Left ventricle myocardium inferior (tissue), 1 donor: ENCODE results near the gene UPF1. TPM values are rescaled to one million over a fixed set of nuclear protein-coding genes. Genes with fewer than 3 reads are reported as not detected.

Source experiments
- DNase-seq: peaks from one replicate; pipeline ENCODE4 v3.0.0-alpha.2; 2020
- H3K27ac ChIP-seq: fragments of 200-600 bp; replicated peaks from 2 replicates; pipeline ENCODE4 v1.8.0; 2021
- H3K27me3 ChIP-seq: fragments of 200-600 bp; 2 replicates; pipeline ENCODE4 v1.8.0; 2021; ENCODE audit warnings: low read depth
- H3K36me3 ChIP-seq: fragments of 200-600 bp; 2 replicates; pipeline ENCODE4 v1.8.0; 2021
- H3K4me1 ChIP-seq: fragments of 200-600 bp; 2 replicates; pipeline ENCODE4 v1.8.0; 2021
- H3K4me3 ChIP-seq: fragments of 200-600 bp; 2 replicates; pipeline ENCODE4 v1.8.0; 2021; ENCODE audit warnings: mild to moderate bottlenecking, moderate library complexity
- H3K9me3 ChIP-seq: fragments of 200-600 bp; replicated peaks from 2 replicates; pipeline ENCODE4 v1.8.0; 2021
- intact Hi-C: fragments of 100-400 bp; cut with micrococcal nuclease; formaldehyde crosslinking; loops from one replicate; pipeline ENCODE4 v1.11.0; 2022
- total RNA-seq: library from RNA; stranded (reverse); fragmentation: NEBNext Ultra II Directional; extraction: Animal tissue kit (Norgen Biotek cat#: 25700); gene quantifications from one replicate; pipeline ENCODE4 v1.2.1, GENCODE V29; 2021
- TF ChIP-seq, protein P1 (sequence below): fragments of 200-600 bp; IDR thresholded peaks from 2 replicates; pipeline ENCODE4 v1.8.0; 2021; ENCODE audit warnings: antibody characterized with exemption, mild to moderate bottlenecking, borderline replicate concordance
- donor health status: DM: no; HTN: yes; CAD: no; lungs with severe emphysema.

UPF1 gene
- total RNA-seq, 1 donor from 2014 or later: 32.3 TPM

DNA sequence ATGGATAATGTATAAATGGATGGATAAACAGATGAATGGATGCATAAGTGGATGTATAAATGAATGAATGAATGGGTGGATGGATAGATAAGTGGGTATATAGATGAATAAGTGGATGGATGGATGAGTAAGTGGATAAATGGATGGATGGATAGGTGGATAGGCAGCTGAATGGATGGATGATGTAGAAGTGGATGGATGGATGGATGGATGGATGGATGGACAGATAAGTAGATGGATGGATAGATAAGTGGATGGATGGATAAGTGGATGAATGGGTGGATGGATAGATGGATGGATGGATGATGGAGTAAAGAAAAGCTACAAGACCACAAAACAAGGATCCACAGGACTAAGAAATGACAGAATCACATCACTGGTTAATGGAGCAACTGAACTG, 31.7 kb upstream of the UPF1 start:
- Histone ChIP-seq H3K4me1 (peaks cover 6% of the 10 kb centered on the region), H3K27me3 (peaks cover 98% of the 10 kb centered on the region), H3K27ac (no peak overlapping the region), H3K9me3 (no peaks in the 10 kb centered on the region), H3K4me3 (no peak overlapping the region), H3K36me3 (no peaks in the 10 kb centered on the region)
- TF ChIP-seq, protein P1, sequence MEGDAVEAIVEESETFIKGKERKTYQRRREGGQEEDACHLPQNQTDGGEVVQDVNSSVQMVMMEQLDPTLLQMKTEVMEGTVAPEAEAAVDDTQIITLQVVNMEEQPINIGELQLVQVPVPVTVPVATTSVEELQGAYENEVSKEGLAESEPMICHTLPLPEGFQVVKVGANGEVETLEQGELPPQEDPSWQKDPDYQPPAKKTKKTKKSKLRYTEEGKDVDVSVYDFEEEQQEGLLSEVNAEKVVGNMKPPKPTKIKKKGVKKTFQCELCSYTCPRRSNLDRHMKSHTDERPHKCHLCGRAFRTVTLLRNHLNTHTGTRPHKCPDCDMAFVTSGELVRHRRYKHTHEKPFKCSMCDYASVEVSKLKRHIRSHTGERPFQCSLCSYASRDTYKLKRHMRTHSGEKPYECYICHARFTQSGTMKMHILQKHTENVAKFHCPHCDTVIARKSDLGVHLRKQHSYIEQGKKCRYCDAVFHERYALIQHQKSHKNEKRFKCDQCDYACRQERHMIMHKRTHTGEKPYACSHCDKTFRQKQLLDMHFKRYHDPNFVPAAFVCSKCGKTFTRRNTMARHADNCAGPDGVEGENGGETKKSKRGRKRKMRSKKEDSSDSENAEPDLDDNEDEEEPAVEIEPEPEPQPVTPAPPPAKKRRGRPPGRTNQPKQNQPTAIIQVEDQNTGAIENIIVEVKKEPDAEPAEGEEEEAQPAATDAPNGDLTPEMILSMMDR: no peak
- no peak for DNase-seq
- intact Hi-C loops: no loop called here

GRCh38 chr19:18800636-18801035, 31.1 kb upstream of the UPF1 start:
- DNase-seq: no peak
- Histone ChIP-seq H3K4me1 (peaks cover 2% of the 10 kb centered on the region), H3K27ac (no peak overlapping the region), H3K27me3 (peaks cover 98% of the 10 kb centered on the region), H3K4me3 (no peak overlapping the region), H3K36me3 (no peaks in the 10 kb centered on the region), H3K9me3 (no peaks in the 10 kb centered on the region)
- intact Hi-C loops: no loop called here
- TF ChIP-seq, protein P1: no peak

- Histone ChIP-seq H3K27ac (no peak overlapping the region), H3K27me3 (peaks cover 81% of the 10 kb centered on the region), H3K4me1 (no peaks in the 10 kb centered on the region), H3K9me3 (no peaks in the 10 kb centered on the region), H3K4me3 (no peak overlapping the region), H3K36me3 (no peaks in the 10 kb centered on the region)
- DNase-seq: no peak
- intact Hi-C loops: no loop called here
- TF ChIP-seq, protein P1: no peak
Measured at GRCh38 chr19:18802354-18802753, 29.4 kb upstream of the UPF1 start.

- Histone ChIP-seq H3K9me3 (no peaks in the 10 kb centered on the region), H3K4me3 (no peak overlapping the region), H3K27me3 (peaks cover 72% of the 10 kb centered on the region), H3K27ac (no peak overlapping the region), H3K36me3 (no peaks in the 10 kb centered on the region), H3K4me1 (no peaks in the 10 kb centered on the region)
- TF ChIP-seq, protein P1: no peak
- DNase-seq: no peak
- intact Hi-C loops: no loop called here
Measured at GRCh38 chr19:18803550-18804138, 28.1 kb upstream of the UPF1 start.

DNA sequence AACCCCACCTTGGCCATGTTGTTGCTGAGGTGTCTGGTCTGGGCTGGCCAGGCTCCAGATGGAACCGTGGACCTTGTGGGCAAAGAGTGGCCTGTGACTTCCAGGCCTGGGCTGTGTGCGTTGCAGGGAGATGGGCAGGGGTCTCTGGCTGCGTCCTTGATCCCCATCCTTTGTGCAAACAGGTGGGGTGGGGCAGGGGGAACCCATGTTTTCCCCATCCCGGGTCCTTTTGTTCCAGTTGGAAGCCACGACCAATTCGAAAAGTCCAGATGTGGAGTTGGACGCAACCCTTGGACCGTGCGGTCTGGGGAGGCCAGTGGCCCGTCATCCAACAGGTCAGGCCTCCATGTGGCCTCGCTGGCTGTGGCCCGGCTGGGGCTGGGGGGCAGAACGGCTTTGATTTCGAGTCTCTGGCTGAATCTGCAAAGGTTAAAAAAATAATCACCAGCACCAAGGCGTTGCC, 27.6 kb upstream of the UPF1 start:
- Histone ChIP-seq H3K36me3 (no peaks in the 10 kb centered on the region), H3K4me3 (no peak overlapping the region), H3K27ac (no peak overlapping the region), H3K9me3 (no peaks in the 10 kb centered on the region), H3K4me1 (no peaks in the 10 kb centered on the region), H3K27me3 (peaks cover 72% of the 10 kb centered on the region)
- TF ChIP-seq, protein P1: no peak
- intact Hi-C loops: no loop called here
- DNase-seq: no peak
